ENCODE results near the gene SERINC3. TPM values are rescaled to one million over a fixed set of nuclear protein-coding genes. Genes with fewer than 3 reads are reported as not detected.

The SERINC3 gene
- total RNA-seq, 2 experiments from 2014 or later: 39.5 to 40.2 TPM

DNA sequence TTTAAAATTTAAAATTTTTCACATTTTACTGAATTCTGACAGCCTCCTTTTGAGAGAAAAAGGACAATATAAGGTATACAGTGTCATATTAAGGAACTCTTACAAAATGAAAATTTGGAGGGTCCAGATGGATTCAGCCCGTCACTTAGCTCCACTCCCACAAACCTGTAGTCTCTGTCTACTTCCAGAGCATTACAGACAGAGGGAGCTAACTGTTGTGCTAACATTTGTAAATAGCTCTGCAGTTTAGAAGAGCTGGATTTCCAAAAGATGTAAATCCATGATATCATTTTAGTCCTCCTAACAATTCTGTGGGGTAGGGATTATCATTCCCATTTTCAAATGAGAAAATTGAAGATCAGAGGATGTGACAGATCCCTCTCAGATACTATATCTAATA lies 16.1 kb upstream of the SERINC3 start:
- intact Hi-C loops (cut with DNase I, micrococcal nuclease): no loop called here
- Mint-ChIP-seq H3K9me3 (no peaks in the 10 kb centered on the region), H3K27me3 (no peaks in the 10 kb centered on the region), H3K27ac (no peak overlapping the region), H3K4me3 (no peak overlapping the region), H3K4me1 (ENCODE audit: low read depth) (no peaks in the 10 kb centered on the region), H3K36me3 (ENCODE audit: low read depth) (no peaks in the 10 kb centered on the region)
- ChIA-PET CTCF (no interaction called here), POLR2A (no interaction called here)
- H3K27ac ChIP-seq (ENCODE audit: low read depth in 1 of 2, low read length in 2 of 2): no peak overlapping the region
- H3K4me3 ChIP-seq (ENCODE audit: low read length): no peak overlapping the region
- TF ChIP-seq, protein P1, sequence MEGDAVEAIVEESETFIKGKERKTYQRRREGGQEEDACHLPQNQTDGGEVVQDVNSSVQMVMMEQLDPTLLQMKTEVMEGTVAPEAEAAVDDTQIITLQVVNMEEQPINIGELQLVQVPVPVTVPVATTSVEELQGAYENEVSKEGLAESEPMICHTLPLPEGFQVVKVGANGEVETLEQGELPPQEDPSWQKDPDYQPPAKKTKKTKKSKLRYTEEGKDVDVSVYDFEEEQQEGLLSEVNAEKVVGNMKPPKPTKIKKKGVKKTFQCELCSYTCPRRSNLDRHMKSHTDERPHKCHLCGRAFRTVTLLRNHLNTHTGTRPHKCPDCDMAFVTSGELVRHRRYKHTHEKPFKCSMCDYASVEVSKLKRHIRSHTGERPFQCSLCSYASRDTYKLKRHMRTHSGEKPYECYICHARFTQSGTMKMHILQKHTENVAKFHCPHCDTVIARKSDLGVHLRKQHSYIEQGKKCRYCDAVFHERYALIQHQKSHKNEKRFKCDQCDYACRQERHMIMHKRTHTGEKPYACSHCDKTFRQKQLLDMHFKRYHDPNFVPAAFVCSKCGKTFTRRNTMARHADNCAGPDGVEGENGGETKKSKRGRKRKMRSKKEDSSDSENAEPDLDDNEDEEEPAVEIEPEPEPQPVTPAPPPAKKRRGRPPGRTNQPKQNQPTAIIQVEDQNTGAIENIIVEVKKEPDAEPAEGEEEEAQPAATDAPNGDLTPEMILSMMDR (IDR thresholded peaks at IDR 0.05): no peak
- no peak for ATAC-seq (ENCODE audit: poor library complexity)
- no peaks in the 10 kb centered on the region for H3K9me3 ChIP-seq (ENCODE audit: control insufficient read depth in 1 of 2, insufficient read depth in 1 of 2, low read length in 2 of 2)
- H3K36me3 ChIP-seq (ENCODE audit: insufficient read depth, low read length): no peaks in the 10 kb centered on the region
- no peaks in the 10 kb centered on the region for H3K27me3 ChIP-seq (ENCODE audit: control insufficient read depth in 1 of 2, insufficient read depth in 2 of 2, low read length in 2 of 2)
- peaks cover 3% of the 10 kb centered on the region for H3K4me1 ChIP-seq (ENCODE audit: insufficient read depth, low read length)
- no peak for DNase-seq

DNA sequence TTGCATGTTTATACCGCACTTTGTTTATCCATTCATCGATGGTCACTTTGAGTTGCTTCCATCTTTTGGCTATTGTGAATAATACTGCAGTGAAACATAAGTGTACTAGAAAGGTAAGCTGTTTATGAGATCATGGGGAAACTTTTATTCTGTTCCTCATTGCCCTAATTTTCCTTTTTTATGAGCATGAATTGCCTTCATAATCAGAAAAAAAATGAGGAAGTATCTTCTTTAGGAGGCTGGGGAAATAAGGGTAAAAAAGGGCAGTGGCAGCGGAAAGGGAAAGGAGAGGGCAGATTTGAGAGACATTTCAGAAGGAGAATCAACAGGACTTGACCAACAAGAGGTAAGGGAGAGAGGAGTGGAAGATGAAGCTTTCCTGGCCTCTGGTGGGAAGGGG lies 14.3 kb upstream of the SERINC3 start:
- Mint-ChIP-seq H3K4me3 (no peak overlapping the region), H3K27ac (no peak overlapping the region), H3K9me3 (no peaks in the 10 kb centered on the region), H3K4me1 (ENCODE audit: low read depth) (no peaks in the 10 kb centered on the region), H3K27me3 (no peaks in the 10 kb centered on the region), H3K36me3 (ENCODE audit: low read depth) (no peaks in the 10 kb centered on the region)
- intact Hi-C loops (cut with DNase I, micrococcal nuclease): no loop called here
- ChIA-PET POLR2A (interaction anchor here (1.1 kb wide), 1 partner anchor 15 kb away, joined by 3 read pairs; the partner anchor contains the start of gene SERINC3), CTCF (no interaction called here)
- no peak overlapping the region for H3K4me3 ChIP-seq (ENCODE audit: low read length)
- no peak for ATAC-seq (ENCODE audit: poor library complexity)
- no peak for DNase-seq
- TF ChIP-seq, protein P1 (IDR thresholded peaks at IDR 0.05): no peak
- no peaks in the 10 kb centered on the region for H3K27me3 ChIP-seq (ENCODE audit: control insufficient read depth in 1 of 2, insufficient read depth in 2 of 2, low read length in 2 of 2)
- no peaks in the 10 kb centered on the region for H3K9me3 ChIP-seq (ENCODE audit: control insufficient read depth in 1 of 2, insufficient read depth in 1 of 2, low read length in 2 of 2)
- peaks cover 18% of the 10 kb centered on the region for H3K4me1 ChIP-seq (ENCODE audit: insufficient read depth, low read length)
- no peak overlapping the region for H3K27ac ChIP-seq (ENCODE audit: low read depth in 1 of 2, low read length in 2 of 2)
- H3K36me3 ChIP-seq (ENCODE audit: insufficient read depth, low read length): no peaks in the 10 kb centered on the region

DNA sequence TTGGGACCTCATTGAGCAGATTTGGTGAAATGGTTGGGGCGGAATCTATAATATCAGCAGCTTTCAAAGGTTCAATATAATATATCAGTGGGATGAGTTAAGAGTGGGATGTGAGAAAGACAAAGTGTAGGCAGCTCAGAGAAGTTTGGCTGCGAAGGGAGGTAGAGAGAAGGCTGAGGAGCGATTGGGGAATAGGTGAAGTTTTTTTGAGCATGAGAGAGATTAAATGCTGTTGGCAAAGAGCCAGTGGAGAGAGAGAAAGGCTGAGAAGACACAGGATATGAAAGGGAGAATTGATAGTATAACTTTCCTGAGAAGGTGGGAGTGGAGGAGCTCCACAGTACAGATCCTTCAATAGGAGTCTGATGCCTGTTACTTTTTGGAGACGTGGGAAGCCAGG lies 12.1 kb upstream of the SERINC3 start:
- Mint-ChIP-seq H3K4me1 (ENCODE audit: low read depth) (no peaks in the 10 kb centered on the region), H3K27ac (no peak overlapping the region), H3K36me3 (ENCODE audit: low read depth) (no peaks in the 10 kb centered on the region), H3K4me3 (no peak overlapping the region), H3K27me3 (no peaks in the 10 kb centered on the region), H3K9me3 (no peaks in the 10 kb centered on the region)
- DNase-seq: peak in 1 of 14 experiments; percentile 24
- CTCF ChIA-PET: interaction anchor here (0.7 kb wide), 1 partner anchor 844 kb away, joined by 3 read pairs; no protein-coding TSS in a partner anchor
- intact Hi-C loops (cut with DNase I, micrococcal nuclease): loop anchor here in 1 of 2 experiments (5.0 kb wide), 1 partner anchor 78 kb away; no protein-coding TSS in a partner anchor
- H3K9me3 ChIP-seq (ENCODE audit: control insufficient read depth in 1 of 2, insufficient read depth in 1 of 2, low read length in 2 of 2): no peaks in the 10 kb centered on the region
- H3K4me3 ChIP-seq (ENCODE audit: low read length): no peak overlapping the region
- ATAC-seq (ENCODE audit: poor library complexity): no peak
- TF ChIP-seq, protein P1 (IDR thresholded peaks at IDR 0.05): no peak
- no peaks in the 10 kb centered on the region for H3K27me3 ChIP-seq (ENCODE audit: control insufficient read depth in 1 of 2, insufficient read depth in 2 of 2, low read length in 2 of 2)
- POLR2A ChIA-PET: no interaction called here
- H3K36me3 ChIP-seq (ENCODE audit: insufficient read depth, low read length): no peaks in the 10 kb centered on the region
- H3K4me1 ChIP-seq (ENCODE audit: insufficient read depth, low read length): peaks cover 21% of the 10 kb centered on the region
- H3K27ac ChIP-seq (ENCODE audit: low read depth in 1 of 2, low read length in 2 of 2): no peak overlapping the region
